ENCODE results near the gene SCAMP4. TPM values are rescaled to one million over a fixed set of nuclear protein-coding genes. Genes with fewer than 3 reads are reported as not detected.
A peak's percentile ranks its signal among the peaks of the same experiment; 100 is the strongest.

Gene SCAMP4
- total and polyA plus RNA-seq, 9 of the 15 experiments (the other 6 are each of a cell fraction or from before 2014, with no cell fraction given): 0.81 to 45.9 (median 12.8) TPM

DNA sequence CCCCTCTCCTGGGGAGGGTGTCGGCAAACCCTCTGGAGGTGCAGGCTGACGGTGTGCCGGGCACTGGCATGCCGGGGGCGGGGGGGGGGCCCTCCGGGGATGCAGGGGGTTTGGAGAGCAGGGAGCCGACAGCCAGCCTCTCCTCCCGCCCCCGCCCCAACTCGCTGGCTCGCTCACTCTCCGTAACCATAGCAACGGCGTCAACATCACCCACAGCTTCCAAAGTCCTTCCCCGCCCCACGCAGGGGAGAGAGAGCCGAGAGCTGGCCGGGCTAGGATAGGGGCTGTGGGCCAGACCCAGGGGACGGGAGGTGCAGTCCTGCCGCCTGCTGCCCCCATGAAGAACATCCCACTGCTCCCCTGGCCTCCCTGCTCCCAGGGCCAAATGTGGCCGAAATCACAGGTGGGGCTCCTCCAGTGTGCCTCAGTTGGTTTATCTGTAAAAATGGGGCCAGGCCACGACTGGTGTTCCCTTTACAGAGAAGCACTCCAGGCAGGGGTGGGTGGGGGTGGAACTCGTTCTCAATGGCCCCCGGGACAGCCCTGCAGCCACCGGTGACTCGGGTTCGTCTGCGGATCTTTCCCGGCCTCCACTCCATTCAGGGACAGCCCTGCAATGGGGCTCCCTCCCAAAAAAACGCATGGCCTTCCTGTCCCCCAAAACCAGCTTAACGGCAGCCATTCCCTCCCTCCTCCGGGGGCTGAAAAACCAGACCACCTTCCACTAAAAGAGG, 45.0 kb upstream of the SCAMP4 start:
- POLR2A ChIA-PET: interaction anchor here (0.6 kb wide), 1 partner anchor 318 kb away, joined by 3 read pairs; no protein-coding TSS in a partner anchor
- Histone ChIP-seq H3K27me3 (ENCODE audit: control insufficient read depth in 2 of 2, insufficient read depth in 2 of 2, low read length in 2 of 2) (no peaks in the 10 kb centered on the region), H3K4me3 (peak overlapping the region; percentile 95), H3K4me2 (ENCODE audit: insufficient read depth, low read length) (peak overlapping the region; percentile 82), H2AFZ (ENCODE audit: low read depth, low read length) (no peak overlapping the region), H3K27ac (ENCODE audit: extremely low read depth, low read depth, low read length) (peak overlapping the region; percentile 60), H3K9ac (ENCODE audit: insufficient read depth in 1 of 2, low read depth in 2 of 2, low read length in 2 of 2) (peak overlapping the region; percentile 84 to 97), H3K36me3 (ENCODE audit: control insufficient read depth, insufficient read depth, low read length) (no peaks in the 10 kb centered on the region; the same call in 2 of the 3 replicates), H3K9me3 (replicated peaks; ENCODE audit: control insufficient read depth, insufficient read depth, low read depth, low read length) (no peaks in the 10 kb centered on the region), H4K20me1 (replicated peaks; ENCODE audit: control insufficient read depth, insufficient read depth, low read length) (peaks cover 28% of the 10 kb centered on the region), H3K9me1 (ENCODE audit: control insufficient read depth, insufficient read depth, low read length) (peaks cover 5% of the 10 kb centered on the region), H3K79me2 (ENCODE audit: control insufficient read depth, insufficient read depth, low read length) (peaks cover 80% of the 10 kb centered on the region), H3K4me1 (replicated peaks in 1 of 2; ENCODE audit: control insufficient read depth in 2 of 2, insufficient read depth in 2 of 2, low read length in 2 of 2) (peaks cover 52 to 83% of the 10 kb centered on the region in 2 experiments)
- peak; percentile 82 for FAIRE-seq
- in situ Hi-C loops (cut with MboI): no loop called here
- ATAC-seq: no peak
- CTCF ChIA-PET (ENCODE audit: low intra/inter-chr PET ratio): no interaction called here
- 8% methylated on average over 15 of the region's 32 CpGs for WGBS (ENCODE audit: insufficient coverage, low coverage, missing lambda C conversion rate)
- peak in 3 of 4 experiments; percentile 51 to 90 (median 71) for DNase-seq (ENCODE audit: extremely low read depth in 1 of 4, low spot score in 3 of 4)
- intact Hi-C loops (cut with micrococcal nuclease): no loop called here
- BruUV-seq (replicated peaks): no TSS peak
- TF ChIP-seq ATF6 (CRISPR knock-in tag; IDR thresholded peaks at IDR 0.05) (no peak), MEF2D (tag; conservative IDR thresholded peaks at IDR 0.05; ENCODE audit: low read depth) (no peak), HDGF (IDR thresholded peaks at IDR 0.05) (no peak), CCNT2 (IDR thresholded peaks at IDR 0.05; ENCODE audit: borderline replicate concordance, extremely low read depth, insufficient read length, low read depth, low read length) (no peak), ZNF431 (CRISPR knock-in tag; IDR thresholded peaks at IDR 0.05) (no peak), RBBP5 (IDR thresholded peaks at IDR 0.05; ENCODE audit: borderline replicate concordance, insufficient read depth, low read length, poor library complexity, severe bottlenecking) (peak; percentile 32), ZNF707 (CRISPR knock-in tag; conservative IDR thresholded peaks at IDR 0.05) (no peak), ZNF274 (IDR thresholded peaks at IDR 0.05; ENCODE audit: borderline replicate concordance, low read depth, low read length) (no peak), MXD1 (CRISPR knock-in tag; IDR thresholded peaks at IDR 0.05; ENCODE audit: borderline replicate concordance, poor library complexity, severe bottlenecking) (no peak), CBX1 (IDR thresholded peaks at IDR 0.05; ENCODE audit: low read depth) (no peak), CXXC5 (CRISPR knock-in tag; IDR thresholded peaks at IDR 0.05) (peak; percentile 37; the same call in 1 of the 2 replicates), MTF1 (CRISPR knock-in tag; IDR thresholded peaks at IDR 0.05; ENCODE audit: borderline replicate concordance) (no peak)
- TF ChIP-seq, protein P1, sequence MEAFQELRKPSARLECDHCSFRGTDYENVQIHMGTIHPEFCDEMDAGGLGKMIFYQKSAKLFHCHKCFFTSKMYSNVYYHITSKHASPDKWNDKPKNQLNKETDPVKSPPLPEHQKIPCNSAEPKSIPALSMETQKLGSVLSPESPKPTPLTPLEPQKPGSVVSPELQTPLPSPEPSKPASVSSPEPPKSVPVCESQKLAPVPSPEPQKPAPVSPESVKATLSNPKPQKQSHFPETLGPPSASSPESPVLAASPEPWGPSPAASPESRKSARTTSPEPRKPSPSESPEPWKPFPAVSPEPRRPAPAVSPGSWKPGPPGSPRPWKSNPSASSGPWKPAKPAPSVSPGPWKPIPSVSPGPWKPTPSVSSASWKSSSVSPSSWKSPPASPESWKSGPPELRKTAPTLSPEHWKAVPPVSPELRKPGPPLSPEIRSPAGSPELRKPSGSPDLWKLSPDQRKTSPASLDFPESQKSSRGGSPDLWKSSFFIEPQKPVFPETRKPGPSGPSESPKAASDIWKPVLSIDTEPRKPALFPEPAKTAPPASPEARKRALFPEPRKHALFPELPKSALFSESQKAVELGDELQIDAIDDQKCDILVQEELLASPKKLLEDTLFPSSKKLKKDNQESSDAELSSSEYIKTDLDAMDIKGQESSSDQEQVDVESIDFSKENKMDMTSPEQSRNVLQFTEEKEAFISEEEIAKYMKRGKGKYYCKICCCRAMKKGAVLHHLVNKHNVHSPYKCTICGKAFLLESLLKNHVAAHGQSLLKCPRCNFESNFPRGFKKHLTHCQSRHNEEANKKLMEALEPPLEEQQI (IDR thresholded peaks at IDR 0.05): no peak
- TF ChIP-seq, protein P2, sequence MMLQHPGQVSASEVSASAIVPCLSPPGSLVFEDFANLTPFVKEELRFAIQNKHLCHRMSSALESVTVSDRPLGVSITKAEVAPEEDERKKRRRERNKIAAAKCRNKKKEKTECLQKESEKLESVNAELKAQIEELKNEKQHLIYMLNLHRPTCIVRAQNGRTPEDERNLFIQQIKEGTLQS (IDR thresholded peaks at IDR 0.05): no peak
- TF ChIP-seq, protein P2 (CRISPR knock-in tag; conservative IDR thresholded peaks at IDR 0.05): no peak

Data from K562 (cell line).